NCI-H524 (cell line): ENCODE measurements around the gene CAMK1D.

Experiments used
- DNase-seq, 2 experiments: peaks; one replicate each; lab custom pipeline; 2025; lab: John Stamatoyannopoulos, UW

Gene CAMK1D

DNA sequence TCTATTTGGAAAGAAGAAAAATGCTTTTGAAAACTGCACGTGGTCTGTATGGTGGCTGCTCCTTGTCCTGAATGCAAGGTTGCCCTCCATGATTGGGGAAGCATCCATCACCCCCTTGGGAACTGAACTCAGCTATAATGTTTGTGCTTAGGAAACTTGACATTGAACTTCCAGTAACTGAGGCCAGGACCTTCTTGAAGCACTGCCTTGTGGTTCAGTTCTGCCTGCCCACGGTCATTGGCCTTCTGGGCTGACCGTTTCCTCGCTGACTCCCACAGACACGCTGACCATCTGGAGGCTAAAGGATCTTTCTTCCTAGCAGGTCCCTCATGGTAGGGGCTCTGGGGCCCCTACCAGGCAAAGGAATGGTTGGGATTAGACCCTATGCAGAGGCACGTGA is 247.8 kb downstream of the CAMK1D start:
- DNase-seq, result no peak

DNA sequence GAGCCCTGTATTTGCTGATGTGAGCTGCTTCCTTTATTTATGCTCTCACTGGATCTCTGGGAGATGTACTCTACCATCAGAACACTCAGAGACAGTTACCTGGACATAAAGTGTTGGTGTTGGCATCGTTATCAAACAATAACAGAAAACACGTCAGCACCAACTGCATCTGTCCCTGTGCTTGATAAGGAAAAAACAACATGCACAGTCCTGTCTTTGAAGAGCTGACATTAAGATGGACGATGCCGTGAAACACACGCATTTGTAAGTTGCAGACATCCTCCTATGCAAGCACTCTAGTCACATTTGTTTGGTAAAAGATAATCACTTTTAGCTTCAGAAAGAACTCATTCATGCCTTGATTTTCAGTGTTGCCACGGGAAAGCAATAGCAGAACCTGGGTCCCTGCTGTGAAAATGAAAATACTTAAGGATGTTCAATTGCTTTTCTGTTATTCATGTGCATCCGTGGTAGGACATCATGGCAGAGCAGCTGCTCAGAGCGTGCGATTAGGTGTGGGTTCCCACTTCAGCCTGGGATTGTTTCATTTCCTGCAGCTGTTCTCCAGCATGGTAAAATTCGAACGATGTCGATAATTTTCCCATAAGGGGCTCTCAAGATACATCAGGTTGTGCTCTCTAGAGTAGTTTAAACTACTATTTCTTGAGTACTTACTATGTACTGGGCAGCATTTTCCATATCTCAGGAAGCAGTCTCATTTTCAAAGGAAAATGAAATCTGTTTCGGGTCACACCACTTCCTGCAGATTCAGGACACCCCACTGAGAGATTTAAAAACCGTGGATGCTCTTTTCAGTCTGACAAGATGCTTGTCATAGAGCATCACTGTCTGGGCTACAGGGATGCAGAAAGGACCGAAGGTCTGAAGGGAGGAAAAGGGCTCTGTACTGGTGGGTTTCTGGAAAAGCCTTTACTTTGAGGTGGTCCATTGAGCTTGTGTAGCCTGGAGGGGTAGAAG is 248.7 kb downstream of the CAMK1D start:
- DNase-seq, result peak in 1 of 2 experiments; percentile 48

DNA sequence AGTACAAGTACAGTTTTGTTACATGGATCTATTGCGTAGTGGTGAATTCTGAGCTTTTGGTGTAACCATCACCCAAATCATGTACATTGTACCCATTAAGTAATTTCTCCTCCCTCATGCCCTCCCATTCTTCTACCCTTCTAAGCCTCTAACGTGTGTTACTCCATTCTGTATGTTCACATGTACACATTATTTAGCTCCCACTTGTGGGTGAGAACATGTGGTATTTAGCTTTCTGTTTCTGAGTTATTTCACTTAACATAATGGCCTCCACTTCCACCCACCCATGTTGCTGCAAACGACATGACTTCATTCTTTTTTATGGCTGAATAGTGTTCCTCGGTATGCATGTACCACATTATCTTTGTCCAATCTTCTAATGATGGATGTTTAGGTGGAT is 251.3 kb downstream of the CAMK1D start:
- no peak for DNase-seq

DNA sequence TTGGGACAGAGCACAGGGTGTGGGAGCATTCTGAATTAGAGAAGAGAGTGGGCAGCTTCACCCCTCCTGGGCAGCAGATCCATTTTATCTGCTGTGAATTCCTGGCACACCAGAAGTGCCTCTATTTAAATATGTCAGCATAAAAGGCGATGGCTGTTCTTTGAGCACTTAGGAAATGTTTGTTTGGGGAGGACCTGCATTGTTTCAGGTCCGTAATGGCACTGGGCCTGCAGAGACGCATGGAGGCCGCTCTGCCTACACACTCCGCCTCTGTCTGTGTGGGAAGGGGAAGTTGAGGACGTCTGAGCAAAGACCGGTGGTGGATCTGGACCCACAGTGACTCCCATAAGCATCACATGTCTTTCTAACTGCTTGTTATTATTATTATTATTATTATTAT is 253.2 kb downstream of the CAMK1D start:
- no peak for DNase-seq

DNA sequence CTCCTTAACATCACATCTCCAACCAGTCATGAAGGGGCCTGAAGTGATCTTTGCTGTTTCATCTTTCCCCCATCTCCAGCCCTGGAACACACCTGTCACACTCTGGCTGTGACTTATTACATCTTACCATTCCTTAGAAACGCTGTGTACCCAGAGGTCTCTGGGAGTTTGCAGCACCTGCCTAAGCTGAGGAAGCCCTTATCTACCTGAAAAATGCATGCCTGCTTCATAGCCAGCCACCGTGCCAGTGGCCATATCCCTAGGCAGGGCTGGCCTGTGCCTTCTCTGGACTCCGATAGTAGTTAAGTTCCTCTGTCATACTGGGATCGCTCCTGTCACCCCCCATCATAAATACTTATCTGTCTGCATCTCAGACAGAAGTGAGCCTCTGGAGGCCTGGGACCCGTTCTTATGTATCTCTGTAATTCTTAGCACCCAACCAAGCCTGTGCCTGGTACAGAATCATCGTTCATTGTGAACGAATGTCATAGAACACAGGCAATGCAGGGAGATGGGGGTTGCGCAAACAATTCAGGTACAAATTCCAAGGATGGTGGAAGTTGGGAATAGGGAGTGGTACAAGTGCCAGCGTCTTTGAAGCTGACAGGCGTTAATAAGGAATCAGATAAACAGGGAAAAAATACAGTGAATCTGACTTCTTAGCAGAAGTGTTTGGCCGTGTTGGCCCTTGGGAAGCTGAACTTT is 254.6 kb downstream of the CAMK1D start:
- DNase-seq, result no peak

DNA sequence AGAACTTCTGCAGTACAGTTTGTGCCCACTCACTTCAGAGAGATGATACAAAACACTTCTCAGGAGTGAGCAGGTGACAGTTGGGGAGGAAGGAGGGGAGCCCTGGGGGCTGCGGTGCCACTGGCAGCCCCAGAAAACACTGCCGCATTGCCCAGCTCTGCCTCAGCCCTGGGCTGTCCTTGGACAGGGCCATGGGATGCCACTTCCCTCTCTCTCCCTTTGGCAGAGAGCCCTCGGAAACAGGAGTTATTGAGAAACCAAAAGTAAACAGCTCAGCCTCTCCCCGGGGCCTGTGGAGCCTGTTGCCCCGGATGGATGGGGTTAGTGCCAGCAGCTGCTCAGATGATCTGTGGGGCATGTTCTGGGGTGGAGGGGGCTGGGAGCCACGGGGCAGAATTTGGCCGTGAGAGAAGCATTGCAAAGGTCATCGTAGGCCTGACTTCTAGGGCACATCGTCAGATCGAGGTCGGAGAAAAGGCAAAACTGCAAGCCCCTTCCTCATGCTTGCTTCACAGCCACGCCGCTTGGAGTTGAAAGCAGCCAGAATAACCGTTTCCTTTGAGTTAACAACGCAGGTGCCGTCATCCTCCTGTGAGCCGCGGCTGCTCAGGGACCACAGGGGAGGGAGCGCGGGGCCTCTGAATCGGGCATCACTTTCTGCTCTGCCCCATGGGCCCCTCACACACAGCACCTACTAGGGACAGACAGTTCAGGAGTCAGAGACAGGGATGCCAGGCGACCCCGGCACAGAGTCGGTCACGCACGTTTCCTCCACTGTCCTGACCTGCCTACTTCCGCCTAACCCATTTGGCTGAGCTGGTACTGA is 256.4 kb downstream of the CAMK1D start:
- DNase-seq, result no peak

DNA sequence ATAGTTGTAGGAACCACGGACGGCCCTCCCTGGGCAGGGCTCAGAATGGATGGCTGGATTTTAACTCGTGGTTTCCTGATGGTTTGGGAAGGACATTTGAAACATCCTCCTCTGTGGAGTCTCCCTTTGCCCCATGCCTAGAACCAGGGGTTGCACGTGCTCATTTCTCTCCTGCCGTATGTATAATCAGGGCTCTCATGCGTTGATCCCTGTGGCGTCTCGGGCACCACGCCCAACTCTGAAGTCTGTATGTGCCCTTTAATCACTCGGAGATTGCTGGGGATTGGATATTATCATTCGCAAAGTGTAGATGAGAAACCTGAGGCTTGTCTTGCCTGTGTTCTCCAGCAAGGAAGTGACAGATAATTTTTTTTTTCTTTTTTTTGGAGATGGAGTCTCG is 257.1 kb downstream of the CAMK1D start:
- DNase-seq, result no peak

DNA sequence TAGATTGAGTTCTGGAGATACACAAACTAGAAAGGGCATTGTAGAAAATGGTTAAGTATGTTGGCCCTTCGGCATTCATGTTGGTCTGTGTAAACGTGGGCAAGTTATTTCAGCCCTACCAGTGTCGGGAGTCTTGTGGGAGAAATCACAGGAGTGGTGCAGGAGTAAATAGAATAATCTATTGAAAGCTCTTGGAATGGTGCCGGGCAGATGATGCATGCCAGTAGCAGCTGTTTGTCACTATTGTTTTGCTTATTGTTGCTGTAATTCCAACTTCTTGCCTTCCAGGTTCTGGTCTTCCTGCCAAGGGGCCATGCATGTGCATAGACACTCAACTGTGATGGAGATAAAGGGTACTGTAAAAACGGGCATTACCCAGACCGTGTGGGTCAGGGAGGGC is 259.4 kb downstream of the CAMK1D start:
- no peak for DNase-seq

DNA sequence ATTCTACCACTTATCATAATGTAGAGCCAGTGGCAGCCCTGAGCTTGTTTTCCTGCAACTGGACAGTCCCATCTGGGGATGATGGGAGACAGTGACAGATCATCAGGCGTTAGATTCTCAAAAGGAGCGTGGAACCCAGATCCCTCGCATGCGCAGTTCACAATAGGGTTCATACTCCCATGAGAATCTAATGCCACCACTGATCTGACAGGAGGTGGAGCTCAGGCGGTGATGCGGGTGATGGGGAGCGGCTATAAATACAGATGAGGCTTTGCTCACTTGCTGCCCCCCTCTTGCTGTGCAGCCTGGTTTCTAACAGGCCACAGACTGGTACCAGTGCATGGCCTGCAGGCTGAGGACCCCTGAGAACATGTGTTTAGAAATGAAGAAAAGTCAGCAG is 260.1 kb downstream of the CAMK1D start:
- no peak for DNase-seq

DNA sequence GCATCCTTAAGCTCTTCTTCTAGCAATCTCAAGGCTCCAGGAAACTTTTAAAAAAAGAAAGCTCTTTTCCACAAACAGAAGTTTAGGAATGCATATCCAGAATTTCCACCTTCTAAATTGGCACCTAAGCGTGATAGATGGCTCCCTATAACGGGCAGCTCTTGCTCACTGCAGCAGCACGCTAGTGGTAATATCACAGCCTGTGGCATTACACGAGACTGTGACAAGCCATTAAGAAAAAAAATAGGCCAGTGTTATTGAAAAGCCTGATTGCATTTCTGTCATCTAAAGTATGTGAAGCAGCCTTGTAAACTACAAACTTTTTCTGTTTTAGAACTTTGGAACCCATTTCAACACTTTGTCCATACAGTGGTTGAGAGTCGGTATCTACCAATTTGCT is 263.8 kb downstream of the CAMK1D start:
- no peak for DNase-seq

DNA sequence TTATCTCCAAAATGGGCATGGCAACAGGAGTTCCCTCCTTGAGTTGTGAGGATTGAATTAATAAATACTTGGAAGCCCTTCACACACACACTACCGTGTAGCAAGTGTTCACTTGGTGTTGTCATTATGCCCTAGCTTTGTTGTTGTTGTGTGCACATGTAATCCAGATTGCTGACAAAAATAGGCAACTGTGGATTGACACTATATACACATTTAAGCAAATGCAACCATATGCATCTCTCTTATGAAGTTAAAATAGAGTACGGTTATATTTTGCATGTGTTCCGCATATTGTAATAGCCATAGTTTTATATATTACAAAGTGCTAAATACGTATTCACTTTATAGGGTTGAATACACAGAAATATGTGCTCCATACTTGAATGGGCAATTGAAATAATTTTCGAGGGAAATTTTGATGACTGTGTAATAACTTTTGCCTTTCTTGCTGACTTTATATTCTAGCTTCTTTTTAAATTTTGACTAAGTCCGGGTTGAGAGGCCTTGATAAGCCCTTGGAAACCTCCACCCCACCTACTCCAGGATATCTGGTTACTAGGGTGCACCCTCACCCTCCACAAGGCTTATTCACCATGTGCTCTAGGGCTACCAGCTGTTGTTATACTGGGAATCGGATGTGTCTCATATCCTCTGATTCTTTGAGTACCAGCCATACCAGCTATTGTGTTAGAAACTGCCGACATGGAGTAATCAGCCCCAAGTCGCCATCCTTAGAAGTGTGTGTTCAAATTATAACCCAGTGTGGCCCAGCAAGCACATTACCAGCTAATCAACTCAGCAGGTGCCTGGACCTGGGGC is 265.0 kb downstream of the CAMK1D start:
- peak; percentile 61 to 78 for DNase-seq

DNA sequence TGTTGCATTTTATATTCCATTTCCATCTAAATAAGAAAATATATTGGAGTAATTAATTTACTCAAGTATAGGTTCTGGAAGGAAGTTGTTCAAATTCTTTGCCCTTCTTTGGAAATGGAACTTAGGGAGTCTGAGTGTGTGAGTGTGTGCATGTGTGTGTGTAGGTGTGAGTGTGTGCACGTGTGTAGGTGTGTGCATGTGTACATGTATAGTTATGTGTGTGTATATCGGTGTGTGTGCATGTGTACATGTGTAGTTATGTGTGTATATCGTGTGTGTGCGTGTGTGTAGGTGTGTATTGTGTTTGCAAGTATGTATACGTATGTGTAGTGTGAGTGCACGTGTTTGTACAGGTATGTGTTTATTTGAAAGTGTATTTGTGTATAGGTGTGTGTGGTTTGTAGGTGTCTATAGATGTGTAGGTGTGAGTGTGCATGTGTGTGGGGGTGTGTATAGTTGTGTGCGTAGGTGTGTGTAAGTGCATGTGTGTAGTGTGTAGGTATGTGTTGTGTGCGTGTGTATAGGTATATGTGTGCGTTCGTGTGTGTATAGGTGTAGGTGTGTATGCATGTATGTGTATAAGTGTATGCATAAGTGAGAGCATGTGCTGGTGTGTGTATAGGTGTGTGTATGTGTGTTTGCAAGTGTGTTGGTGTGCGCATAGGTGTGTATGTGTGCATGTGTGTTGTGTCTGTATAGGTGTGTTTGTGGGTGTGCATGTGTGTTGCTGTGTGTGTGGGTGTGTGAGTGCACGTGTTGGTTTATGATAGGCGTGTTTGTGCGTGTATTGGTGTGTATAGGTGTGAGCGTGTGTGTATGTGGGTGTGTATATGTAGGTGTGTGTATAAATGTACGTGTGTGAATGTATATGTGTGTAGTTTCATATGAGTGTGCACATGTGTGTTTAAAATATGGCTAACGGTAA is 266.2 kb downstream of the CAMK1D start:
- no peak for DNase-seq

DNA sequence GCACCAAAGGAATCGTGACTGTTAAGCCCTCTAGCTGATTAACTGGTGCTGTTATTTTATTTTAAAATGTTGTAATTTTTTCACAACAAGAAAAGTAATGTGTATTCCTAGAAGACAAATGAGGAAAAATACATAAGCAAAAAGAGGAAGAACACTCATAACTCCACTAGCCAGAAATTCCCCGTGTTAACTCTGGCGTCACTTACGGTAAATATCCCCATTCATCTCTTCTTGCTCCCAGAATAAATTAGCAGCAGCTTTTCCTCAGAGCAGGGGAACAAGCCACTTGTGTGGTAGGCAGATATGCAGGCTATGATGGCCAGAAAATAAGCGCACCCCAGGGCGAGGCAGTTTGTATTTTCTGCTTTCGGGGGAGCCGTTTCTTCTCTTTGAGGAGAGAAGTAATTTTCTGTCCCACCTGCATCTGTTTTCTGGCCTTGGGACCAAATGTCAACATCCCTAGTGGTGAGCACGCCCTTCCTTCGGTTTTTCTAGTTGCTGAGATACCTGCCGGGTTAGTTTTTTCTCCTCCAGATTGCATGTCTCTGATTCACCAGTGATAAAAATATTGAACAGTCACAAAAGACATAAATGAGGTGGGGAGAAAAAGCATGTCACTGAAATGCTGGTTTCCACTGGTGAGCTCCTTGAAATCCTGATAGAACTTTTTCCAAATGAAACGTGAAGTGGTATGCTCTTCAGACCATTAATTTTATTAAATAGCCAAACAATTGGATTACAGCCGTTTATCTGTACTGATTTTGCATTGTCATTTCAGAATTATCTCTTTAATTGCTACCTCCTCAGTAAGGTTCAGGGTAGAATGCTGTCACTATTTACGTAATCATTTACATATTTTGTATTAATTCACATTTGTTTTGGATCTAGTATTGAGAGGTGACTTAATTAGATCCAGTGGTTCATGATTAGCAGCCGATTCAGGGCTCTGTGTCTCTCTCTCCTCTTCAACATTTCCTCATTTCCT is 268.1 kb downstream of the CAMK1D start:
- DNase-seq, result no peak

DNA sequence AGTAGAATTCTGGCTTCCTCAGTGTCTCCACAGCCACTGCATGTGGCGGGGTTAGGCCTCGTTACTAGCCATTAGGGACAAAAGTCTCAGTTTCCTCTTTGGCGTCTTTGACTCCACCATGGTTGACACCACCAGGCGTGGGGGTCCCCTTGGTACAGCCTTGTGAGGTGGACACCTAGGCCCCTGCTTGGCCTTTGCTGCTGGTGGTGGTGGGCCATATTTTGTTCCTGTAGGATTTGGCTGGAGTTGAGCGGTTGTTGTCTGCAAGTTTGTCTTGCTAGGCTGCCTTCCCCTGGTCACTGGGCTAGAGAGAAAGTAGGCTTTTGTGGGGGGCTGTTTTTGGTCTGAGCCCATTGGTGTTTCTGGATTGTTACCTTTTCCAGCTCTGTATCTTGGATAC is 272.7 kb downstream of the CAMK1D start:
- no peak for DNase-seq

DNA sequence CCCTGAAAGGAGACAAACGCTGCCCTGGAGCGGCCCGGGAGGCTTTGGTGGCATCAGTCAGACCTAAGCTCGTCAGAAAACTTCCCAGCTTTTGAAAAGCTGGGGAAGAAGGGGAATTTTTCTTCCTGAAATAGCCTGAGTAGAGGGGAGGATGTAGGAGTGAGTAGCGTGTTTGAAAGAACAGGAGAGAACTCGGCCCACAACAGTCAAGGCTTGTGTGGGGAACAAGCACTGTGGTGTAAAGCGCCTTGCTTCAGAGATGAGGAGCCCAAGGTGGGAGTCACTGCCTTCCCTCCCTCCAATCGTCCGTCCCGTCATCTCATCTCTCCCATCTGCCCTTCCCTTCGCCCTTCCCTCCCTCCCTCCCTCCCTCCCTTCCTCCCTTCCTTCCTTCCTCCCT is 273.3 kb downstream of the CAMK1D start:
- DNase-seq, result no peak

DNA sequence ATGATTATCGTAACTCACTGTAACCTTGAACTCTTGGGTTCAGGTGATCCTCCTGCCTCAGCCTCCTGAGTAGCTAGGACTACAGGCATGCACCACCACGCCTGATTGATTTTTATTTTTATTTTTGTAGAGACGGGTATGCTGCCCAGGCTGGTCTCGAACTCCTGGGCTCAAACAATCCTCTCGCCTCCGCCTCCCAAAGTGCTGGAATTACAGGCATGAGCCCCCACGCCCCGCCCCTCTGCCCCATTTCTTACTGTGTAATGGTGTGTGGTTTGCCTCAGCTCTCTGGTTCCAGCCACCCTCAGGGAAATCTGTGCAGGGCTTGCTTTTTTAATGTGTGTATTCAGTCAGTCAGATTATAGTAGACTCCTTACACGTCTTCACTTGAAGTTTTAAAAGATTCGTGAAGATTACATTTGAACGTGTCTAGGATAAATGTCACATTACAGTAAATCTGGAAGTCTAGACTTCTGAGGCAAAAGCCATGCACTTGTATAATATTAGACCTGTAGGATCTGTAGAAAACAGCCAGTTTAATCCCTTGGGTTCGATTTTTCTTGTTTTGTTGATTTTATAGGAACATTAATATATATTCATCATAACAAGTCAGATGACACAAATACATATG is 276.2 kb downstream of the CAMK1D start:
- no peak for DNase-seq

DNA sequence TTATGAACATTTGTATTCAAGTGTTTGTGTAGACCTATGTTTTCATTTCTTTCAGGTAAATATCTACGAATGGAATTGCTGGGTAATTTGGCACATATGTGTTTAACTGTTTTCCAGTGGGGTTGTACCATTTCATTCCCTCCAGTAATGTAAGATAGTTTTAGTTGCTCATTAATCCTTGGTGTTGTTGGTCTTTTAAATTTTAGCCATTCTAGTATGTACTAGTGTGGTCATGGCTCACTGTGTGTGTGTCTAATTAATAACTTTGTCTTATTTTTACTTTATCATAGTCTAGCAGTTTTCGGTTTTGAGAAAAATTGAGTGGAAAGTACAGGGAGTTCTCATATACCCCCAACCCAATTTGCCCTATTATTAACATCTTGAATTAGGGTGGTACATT is 278.8 kb downstream of the CAMK1D start:
- no peak for DNase-seq

DNA sequence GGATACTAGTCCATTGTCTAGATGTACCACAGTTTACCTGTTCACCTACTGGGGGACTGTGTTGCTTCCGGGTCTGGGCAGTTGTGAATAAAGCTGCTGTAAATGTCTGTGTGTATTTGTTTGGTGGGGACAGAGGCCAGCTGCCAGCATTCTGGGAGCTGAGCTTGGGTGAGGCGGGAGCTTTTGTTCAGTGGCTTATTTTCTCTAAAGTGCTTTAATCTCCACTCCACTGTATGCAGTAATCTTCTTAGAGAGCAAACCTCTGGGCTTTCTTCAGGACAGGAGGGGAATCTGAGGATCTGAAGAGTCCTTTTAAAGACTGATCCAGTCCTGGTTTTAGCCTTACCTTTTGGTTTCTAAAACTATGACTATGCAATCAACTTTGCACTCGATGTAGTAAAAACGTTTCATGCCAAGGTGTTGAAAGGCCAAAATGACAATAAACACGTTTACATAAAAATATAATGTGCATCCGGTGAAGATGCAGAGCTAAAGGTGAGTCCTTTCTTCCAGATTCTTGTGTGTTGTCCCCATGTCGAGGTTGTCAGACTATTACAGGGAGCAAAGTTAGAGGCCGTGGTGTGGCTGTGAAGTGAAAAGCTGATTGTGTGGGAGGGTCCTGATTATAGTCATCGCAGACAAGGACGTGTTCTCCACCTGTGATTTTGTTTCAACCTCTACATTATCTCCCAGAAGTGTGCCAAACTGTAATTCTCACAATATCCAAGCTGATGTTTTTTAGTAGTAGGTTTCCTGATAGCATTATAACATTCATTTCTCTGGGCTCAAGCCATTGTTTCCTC is 279.8 kb downstream of the CAMK1D start:
- peak; percentile 58 to 85 for DNase-seq
